HG03520 (cell line): Measurements from ENCODE around the gene GIMAP8.
A peak's percentile ranks its signal among the peaks of the same experiment; 100 is the strongest.
"Not testable (repeated sequence)": the region's sequence is repeated elsewhere in the genome, so short reads cannot be mapped to it uniquely, and the experiment has no call there.

Source experiments
- ATAC-seq: cut with Tn5 transposase; IDR thresholded peaks from one replicate; pipeline ENCODE4 v1.9.1; 2021; ENCODE audit warnings: mild to moderate bottlenecking, moderate library complexity; ENCODE audit not compliant: unreplicated experiment

GIMAP8 gene

GRCh38 chr7:150511048-150511447 lies 60.6 kb downstream of the GIMAP8 start:
- ATAC-seq, result no peak

- no peak for ATAC-seq
Measured at GRCh38 chr7:150513758-150514157, 63.3 kb downstream of the GIMAP8 start.

DNA sequence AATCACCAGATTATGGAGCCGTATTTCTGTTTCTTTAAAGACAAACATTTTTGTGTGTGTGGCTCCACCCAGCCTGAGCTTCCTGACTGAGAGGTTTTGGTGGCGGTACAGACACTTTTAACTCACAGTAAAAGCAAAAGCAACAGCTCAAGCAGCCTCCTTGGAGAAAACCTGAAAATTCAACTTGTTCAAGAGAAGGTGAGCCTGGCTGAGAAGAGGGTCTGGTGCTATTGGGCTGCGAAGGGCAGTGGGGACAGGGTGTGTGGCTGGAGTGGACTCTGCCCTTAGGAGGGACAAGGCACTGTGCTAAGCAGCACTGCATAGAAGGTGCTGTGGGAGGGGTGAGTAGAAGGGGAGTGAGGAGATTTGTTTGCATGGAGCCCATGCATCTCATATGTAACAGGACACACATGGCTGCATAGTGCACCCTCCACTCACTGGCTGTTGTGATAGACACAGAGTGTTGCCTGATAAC lies 64.4 kb downstream of the GIMAP8 start, which contains the start of gene GIMAP7:
Gene GIMAP7, plus strand, starts transcription at position 125 of the 475 bp plus-strand sequence. CDS start 5,103 bp downstream, outside the sequence.
- peak; percentile 47 for ATAC-seq

DNA sequence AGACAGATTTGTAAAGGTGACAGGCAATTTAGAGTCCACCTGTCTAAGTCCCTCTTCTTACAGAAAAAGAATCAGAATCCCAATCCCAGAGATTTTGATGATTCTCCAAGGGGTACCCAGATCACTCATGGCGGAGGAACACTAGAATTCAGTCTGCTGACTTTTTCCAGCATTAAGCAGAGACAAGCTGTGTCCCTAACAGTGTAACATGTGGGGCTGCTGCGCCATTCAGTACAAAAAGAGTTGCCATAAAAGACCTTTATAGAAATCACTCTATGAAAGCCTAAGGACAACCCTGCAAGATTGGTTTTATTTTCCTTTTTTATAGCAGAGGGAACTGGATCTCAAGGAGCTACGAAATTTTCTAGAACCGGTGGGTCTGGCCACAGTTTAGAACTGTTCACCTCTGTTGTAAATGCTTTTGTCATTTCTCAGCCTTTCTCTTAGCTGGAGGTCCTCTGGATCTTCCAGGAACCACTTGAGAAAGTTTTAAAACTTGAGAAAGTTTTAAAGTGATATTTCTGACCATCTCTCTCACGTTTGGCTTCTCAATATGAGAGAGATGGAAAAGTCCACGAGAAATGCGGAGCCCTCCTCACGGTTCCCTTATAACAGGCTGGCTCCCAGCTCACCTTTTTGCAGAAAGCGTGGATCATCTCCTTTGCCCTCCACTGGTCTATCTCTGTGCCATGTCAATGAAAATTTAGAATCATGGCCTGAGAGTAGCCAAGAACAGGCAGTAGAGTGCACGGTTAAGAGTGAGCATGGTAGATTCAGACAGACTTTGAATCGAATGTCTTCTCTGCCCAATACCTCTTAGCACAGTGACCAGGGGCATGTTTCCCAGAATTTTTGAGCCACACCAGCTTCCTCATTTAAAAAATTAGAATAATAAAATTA lies 65.1 kb downstream of the GIMAP8 start:
- ATAC-seq, result no peak

DNA sequence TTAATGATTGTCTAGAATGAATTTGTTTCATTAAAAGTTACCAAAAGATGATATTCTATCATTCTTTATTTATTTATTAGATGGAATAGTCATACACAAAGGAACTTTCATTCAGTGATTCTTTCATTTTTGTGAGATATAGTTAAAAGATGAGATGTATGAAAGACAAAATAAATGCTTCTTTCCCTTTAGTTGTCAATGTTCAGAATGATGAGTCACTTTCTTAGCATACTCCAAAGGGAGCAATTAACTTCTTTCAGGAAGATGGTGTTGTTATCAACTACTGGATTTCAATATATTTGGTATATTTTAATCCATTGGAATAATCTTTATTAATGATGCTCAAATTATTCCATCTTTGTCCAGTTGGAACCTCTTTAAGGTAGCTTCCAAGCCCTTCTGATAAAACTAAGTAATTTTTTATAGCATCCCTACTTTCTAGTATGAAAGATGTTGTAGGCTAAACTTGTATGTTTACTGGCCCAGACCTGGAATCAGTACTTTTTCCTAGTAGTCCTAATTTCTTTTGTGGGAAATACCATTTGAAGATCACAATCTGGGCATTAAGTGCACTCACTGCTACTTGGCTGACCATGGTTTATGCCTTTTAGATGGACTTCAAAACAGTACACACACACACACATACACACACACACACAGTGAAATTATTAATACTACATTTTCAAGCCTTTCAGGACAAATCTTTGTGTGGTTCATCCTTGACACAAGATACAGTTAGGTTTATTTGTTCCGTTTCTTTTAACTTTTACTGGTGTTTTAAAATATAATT lies 66.7 kb downstream of the GIMAP8 start:
- ATAC-seq, result no peak

DNA sequence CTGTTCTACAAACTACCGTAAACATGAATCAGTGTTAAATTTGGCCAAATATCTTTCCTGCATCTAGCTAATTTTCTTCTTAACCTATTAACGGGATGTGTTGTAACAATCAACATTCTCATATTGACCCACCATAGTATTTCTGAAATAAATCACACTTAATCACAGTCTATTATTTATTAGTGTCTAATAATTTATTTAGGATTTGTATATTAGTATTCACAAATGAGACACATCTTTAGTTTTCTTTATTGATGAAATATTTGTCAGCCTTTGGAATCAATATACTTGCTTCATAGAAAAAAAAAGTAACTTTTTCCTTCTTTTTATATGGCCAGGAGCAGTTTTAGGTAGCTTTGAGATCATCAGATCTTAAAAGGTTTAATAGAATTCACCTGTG lies 68.9 kb downstream of the GIMAP8 start:
- no peak for ATAC-seq

DNA sequence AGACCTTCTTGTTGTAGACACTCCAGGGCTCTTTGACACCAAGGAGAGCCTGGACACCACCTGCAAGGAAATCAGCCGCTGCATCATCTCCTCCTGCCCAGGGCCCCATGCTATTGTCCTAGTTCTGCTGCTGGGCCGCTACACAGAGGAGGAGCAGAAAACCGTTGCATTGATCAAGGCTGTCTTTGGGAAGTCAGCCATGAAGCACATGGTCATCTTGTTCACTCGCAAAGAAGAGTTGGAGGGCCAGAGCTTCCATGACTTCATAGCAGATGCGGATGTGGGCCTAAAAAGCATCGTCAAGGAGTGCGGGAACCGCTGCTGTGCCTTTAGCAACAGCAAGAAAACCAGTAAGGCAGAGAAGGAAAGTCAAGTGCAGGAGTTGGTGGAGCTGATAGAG lies 69.7 kb downstream of the GIMAP8 start:
- ATAC-seq, result no peak

DNA sequence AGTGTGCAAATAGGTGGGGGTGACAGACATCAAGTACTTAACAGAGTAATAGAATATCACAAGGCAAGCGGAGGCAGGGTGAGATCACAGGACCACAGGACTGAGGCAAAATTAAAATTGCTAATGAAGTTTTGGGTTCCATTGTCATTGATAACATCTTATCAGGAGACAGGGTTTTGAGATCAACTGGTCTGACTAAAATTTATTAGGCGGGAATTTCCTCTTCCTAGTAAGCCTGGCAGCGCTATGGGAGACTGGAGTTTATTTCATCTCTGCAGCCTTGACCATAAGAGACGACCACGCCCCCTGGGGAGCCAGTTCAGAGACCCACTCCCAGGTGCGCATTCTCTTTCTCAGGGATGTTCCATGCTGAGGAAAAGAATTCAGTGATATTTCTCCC lies 72.5 kb downstream of the GIMAP8 start:
- ATAC-seq, result not testable (repeated sequence)

DNA sequence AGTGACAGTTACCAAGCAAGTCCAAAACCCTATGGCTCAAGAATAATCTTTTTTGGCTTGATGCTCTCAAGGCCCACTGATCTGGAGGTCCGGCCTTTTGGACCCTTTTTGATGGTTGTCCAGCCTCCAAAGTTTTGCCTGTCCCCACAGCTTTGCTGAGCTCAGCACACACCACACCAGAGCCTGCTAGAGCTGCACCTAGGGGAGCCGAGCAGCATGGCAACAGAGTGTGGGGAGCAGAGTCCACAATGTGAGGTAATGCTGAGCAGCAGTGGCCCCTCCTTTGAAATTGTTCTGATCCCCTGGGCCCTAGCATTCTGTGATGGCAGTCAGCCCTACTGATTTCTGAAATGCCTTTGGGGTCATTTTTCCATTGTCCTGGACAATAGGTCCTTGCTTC lies 73.6 kb downstream of the GIMAP8 start:
- no peak for ATAC-seq
